Measurements from ENCODE around the gene KRTAP9-7. TPM values are rescaled to one million over a fixed set of nuclear protein-coding genes. Genes with fewer than 3 reads are reported as not detected.
A peak's percentile ranks its signal among the peaks of the same experiment; 100 is the strongest.

The KRTAP9-7 gene
- total and polyA plus RNA-seq, 2 of the 4 experiments (the other 2 are of a cell fraction), result not detected

- Histone ChIP-seq H4K91ac (ENCODE audit: insufficient read depth, low read depth, low read length) (no peak within 1 kb of the TSS), H2BK20ac (ENCODE audit: low read depth, low read length) (no peak within 1 kb of the TSS), H3K14ac (replicated peaks; ENCODE audit: low read depth, low read length) (no peak within 1 kb of the TSS), H3K27me3 (ENCODE audit: control insufficient read depth, insufficient read depth, low read length) (peaks cover 2% of the 10 kb centered on the region; the same call in 1 of the 2 replicates), H3K4me2 (ENCODE audit: low read depth, low read length) (no peak within 1 kb of the TSS), H3K18ac (ENCODE audit: low read depth, low read length) (no peak within 1 kb of the TSS), H3K4me1 (ENCODE audit: control insufficient read depth, insufficient read depth, low read length) (no peaks in the 10 kb centered on the region), H3K23ac (ENCODE audit: low read depth, low read length) (no peak within 1 kb of the TSS), H3K4me3 (ENCODE audit: insufficient read depth, low read depth, low read length) (no peak within 1 kb of the TSS), H3K9me3 (ENCODE audit: control insufficient read depth, insufficient read depth, low read length) (no peaks in the 10 kb centered on the region), H3K79me1 (ENCODE audit: low read depth in 1 of 2, low read length in 2 of 2) (no peaks in the 10 kb centered on the region), H3K9me1 (ENCODE audit: insufficient read depth, low read length) (peaks cover 5% of the 10 kb centered on the region; the same call in 1 of the 2 replicates), H3K36me3 (ENCODE audit: control insufficient read depth, insufficient read depth, low read length) (no peaks in the 10 kb centered on the region), H3K4ac (ENCODE audit: low read depth, low read length) (peak within 1 kb of the TSS; percentile 27; the same call in 1 of the 2 replicates), H3K9ac (ENCODE audit: low read depth, low read length) (no peak within 1 kb of the TSS), H2BK120ac (ENCODE audit: low read depth, low read length) (no peak within 1 kb of the TSS), H4K20me1 (ENCODE audit: insufficient read depth, low read length) (no peaks in the 10 kb centered on the region), H4K8ac (ENCODE audit: low read depth in 2 of 2, low read length in 2 of 2) (no peak within 1 kb of the TSS), H2AK9ac (replicated peaks; ENCODE audit: low read depth, low read length, poor library complexity) (no peak within 1 kb of the TSS), H3K56ac (ENCODE audit: extremely low read depth, insufficient read depth, low read length) (no peak within 1 kb of the TSS), H3K27ac (ENCODE audit: insufficient read depth, low read length) (no peak within 1 kb of the TSS), H2BK5ac (ENCODE audit: low read depth, low read length, poor library complexity, severe bottlenecking) (no peak within 1 kb of the TSS), H4K5ac (ENCODE audit: low read depth, low read length) (no peak within 1 kb of the TSS), H2AK5ac (ENCODE audit: low read depth, low read length) (0 out of 2 replicates have a peak within 1 kb of the TSS, but pooled peaks have one; percentile 4), H2BK15ac (ENCODE audit: low read depth, low read length) (no peak within 1 kb of the TSS), H2AFZ (replicated peaks; ENCODE audit: low read length, poor library complexity) (peak within 1 kb of the TSS; percentile 47)
- ATAC-seq (ENCODE audit: low read depth) (no peak), DNase-seq (no peak)
- BruUV-seq (replicated peaks), result no TSS peak
- WGBS, 2 experiments (ENCODE audit: extremely low coverage in 2 of 2, insufficient read length in 1 of 2), result 47% methylated on average over 7 of the region's 11 CpGs; no CpG with 5 or more reads in 1 of the 2 experiments
- ChIA-PET POLR2A (ENCODE audit: unreplicated experiment) (no interaction called here), CTCF (no interaction called here)
- dilution Hi-C loops (cut with HindIII; ENCODE audit: low sequenced_read_pairs, unreplicated experiment) (no loop called here), in situ Hi-C loops (cut with MboI; ENCODE audit: low sequenced_read_pairs) (no loop called here), intact Hi-C loops (cut with micrococcal nuclease) (no loop called here)
- TF ChIP-seq MXI1 (IDR thresholded peaks at IDR 0.05; ENCODE audit: borderline replicate concordance, low read depth, low read length), result no peak
- TF ChIP-seq POLR2A (IDR thresholded peaks at IDR 0.05; ENCODE audit: low read depth, low read length), result no peak
- TF ChIP-seq, protein P1, sequence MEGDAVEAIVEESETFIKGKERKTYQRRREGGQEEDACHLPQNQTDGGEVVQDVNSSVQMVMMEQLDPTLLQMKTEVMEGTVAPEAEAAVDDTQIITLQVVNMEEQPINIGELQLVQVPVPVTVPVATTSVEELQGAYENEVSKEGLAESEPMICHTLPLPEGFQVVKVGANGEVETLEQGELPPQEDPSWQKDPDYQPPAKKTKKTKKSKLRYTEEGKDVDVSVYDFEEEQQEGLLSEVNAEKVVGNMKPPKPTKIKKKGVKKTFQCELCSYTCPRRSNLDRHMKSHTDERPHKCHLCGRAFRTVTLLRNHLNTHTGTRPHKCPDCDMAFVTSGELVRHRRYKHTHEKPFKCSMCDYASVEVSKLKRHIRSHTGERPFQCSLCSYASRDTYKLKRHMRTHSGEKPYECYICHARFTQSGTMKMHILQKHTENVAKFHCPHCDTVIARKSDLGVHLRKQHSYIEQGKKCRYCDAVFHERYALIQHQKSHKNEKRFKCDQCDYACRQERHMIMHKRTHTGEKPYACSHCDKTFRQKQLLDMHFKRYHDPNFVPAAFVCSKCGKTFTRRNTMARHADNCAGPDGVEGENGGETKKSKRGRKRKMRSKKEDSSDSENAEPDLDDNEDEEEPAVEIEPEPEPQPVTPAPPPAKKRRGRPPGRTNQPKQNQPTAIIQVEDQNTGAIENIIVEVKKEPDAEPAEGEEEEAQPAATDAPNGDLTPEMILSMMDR (conservative IDR thresholded peaks at IDR 0.05; ENCODE audit: low read depth, low read length), result no peak
- TF ChIP-seq USF2 (IDR thresholded peaks at IDR 0.05; ENCODE audit: low read depth, low read length), result no peak
- no peak for TF ChIP-seq CHD1 (IDR thresholded peaks at IDR 0.05; ENCODE audit: low read depth, low read length)
- TF ChIP-seq MAZ (IDR thresholded peaks at IDR 0.05; ENCODE audit: borderline replicate concordance, low read depth, low read length), result no peak
- TF ChIP-seq NFE2L2 (IDR thresholded peaks at IDR 0.05; ENCODE audit: low read depth, low read length), result no peak
- no peak for TF ChIP-seq MAFK (IDR thresholded peaks at IDR 0.05; ENCODE audit: low read depth, low read length)
- TF ChIP-seq SMC3 (IDR thresholded peaks at IDR 0.05; ENCODE audit: low read depth, low read length), result no peak
- TF ChIP-seq, protein P2, sequence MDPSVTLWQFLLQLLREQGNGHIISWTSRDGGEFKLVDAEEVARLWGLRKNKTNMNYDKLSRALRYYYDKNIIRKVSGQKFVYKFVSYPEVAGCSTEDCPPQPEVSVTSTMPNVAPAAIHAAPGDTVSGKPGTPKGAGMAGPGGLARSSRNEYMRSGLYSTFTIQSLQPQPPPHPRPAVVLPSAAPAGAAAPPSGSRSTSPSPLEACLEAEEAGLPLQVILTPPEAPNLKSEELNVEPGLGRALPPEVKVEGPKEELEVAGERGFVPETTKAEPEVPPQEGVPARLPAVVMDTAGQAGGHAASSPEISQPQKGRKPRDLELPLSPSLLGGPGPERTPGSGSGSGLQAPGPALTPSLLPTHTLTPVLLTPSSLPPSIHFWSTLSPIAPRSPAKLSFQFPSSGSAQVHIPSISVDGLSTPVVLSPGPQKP (IDR thresholded peaks at IDR 0.05; ENCODE audit: borderline replicate concordance, low read depth, low read length), result no peak
Measured at GRCh38 chr17:41301916-41302901, 26.7 kb downstream of the KRTAP9-7 start, which contains the start of gene KRTAP29-1. Gene KRTAP29-1, minus strand, starts transcription at chr17:41302851. Its CDS starts 0 bp downstream, at chr17:41302851.
